Adipose tissue (tissue), 3 donors: Measurements from ENCODE around the gene TOMM20. TPM values are rescaled to one million over a fixed set of nuclear protein-coding genes. Genes with fewer than 3 reads are reported as not detected.
"Not testable (repeated sequence)": the region's sequence is repeated elsewhere in the genome, so short reads cannot be mapped to it uniquely, and the experiment has no call there.

ENCODE experiments used
- H3K27ac ChIP-seq: one replicate; pipeline ENCODE4 v1.5.1; 2013; ENCODE audit warnings: low read depth, low read length
- WGBS, 3 donors: extraction: QIAGEN DNeasy Blood & Tissue Kit; methylation state at CpG; one replicate each; pipeline ENCODE4 v1.1.7; 2013; 5-methylcytosine and 5-hydroxymethylcytosine counted together
- polyA plus RNA-seq, 3 donors: library from polyadenylated mRNA; stranded (reverse); fragments of 200-250 nt; gene quantifications; one replicate each; pipeline ENCODE4 v1.2.3, GENCODE V29; 2013
- donor health status: healthy with polysubstance abuse.
- donor health status: Bipolar disorder and iron deficiency.
- donor health status: healthy.

The TOMM20 gene
- polyA plus RNA-seq: 10 to 100 TPM; 59.3 to 82.1 (median 59.6) TPM

DNA sequence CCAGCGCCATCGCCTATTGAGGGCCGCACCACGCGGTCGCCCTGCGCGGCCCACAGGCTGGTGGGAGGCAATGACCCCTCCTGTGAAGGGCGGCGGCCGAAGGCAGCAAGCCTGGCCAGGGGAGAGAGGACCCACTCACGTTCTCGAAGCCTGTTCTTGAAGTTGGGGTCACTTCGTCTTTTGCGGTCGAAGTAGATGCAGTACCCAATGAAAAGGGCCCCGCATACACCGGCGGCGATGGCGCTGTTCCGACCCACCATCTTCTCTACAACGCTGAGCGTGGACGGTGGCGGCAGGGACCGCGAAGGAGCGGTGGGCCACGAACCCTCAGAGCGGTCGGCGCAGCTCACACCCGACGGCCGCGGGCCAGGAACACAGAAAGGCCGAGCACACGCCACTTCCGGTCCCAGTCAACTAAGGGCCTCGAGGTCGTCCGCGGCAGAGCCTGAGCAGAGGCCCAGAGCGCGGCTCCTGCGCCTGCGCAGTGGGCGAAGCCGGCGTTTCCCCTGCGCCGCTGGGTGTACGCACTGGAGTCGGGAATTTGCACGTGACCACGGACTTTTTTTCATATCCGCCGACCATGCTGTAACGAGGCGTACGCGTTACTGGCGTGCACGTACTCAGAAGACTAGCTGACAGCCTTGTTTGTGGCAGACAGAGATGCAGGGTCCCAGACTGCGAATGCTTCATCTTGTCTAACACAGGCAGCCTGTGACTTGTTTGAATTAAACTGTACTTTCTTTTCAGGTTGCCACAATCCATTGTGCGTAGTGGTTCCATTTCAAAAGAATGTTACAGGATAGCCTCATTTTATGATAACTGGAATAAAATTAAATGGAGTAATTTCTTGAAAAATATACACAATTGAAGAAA is at the start of gene TOMM20:
Gene TOMM20 (minus strand): TSS at position 382 of the 873 bp plus-strand sequence. CDS start 122 bp downstream, at position 260.
- H3K27ac ChIP-seq: peak within 1 kb of the TSS; percentile 73
- WGBS, 3 donors: 1% methylated on average over 67 of the region's 67 CpGs

DNA sequence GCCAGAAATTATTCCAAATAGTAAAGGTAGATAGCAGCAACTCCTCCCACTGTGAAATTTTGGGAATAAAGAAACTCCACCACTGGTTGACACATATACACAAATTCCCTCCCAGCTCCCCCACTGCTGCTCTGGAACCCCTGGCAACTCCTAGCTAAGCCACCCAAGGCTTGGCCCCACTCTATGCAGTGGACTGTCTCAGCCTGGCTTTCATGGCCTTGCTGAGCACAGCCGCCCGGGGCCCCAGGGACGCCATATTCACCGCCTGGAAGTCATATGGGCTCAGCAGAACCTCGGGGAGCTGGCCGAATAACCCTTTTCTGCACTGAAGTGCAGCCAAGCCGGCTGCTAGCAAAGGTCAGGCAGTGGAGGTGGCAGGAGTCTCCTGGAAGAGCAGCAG is 47.8 kb upstream of the TOMM20 start:
- 80 to 89% (median 83%) methylated on average over 7 of the region's 7 CpGs for WGBS, 3 donors

DNA sequence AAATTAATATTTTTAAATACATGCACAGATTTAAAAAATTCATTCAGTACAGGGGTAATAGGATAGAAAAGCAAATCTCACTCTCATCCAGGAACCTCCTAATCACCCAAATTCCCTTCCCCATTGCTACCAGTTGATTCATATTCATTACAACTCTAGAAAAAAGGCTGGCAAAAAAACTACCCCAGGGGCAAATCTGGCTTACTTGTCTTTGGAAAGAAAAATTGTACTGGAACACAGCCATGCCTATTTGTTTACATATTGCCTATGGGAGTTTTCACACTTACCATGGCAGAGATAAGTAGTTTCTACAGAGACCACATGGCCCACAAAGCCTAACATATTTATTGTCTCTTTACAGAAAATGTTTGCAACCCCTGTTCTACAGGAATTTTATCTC is 41.3 kb upstream of the TOMM20 start:
- H3K27ac ChIP-seq: no peak overlapping the region

More for the DNA sequence above, 47.8 kb upstream of the TOMM20 start:
- no peak overlapping the region for H3K27ac ChIP-seq

DNA sequence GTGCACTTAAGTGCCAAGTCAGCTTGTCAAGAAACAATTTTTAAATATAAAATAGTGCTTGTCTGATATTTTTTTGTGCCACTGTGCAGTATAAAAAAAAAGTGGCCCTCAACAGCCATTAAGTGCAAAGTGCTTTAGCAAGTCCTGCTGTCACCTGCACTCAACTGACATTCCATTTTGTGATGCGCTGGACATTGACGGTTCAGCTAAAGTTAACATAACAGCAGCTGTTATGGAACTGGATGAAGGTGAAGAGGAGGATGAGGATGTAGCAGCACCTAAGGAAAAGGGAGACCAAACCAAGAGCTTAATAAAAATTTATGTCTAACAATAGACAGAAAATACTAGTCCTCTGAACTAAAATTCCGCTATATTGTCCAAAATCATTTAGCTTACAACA is 39.7 kb upstream of the TOMM20 start:
- WGBS, 3 donors: 94 to 96% (median 95%) methylated on average over 3 of the region's 3 CpGs
- H3K27ac ChIP-seq: no peak overlapping the region

GRCh38 chr1:235161685-235162327 is 33.2 kb upstream of the TOMM20 start:
- 60 to 67% (median 62%) methylated on average over 21 of the region's 21 CpGs for WGBS, 3 donors
- no peak overlapping the region for H3K27ac ChIP-seq

- WGBS, 3 donors: 0 to 1% (median 0%) methylated on average over 52 of the region's 52 CpGs
- H3K27ac ChIP-seq: no peak within 1 kb of the TSS
Observed at GRCh38 chr1:235160957-235161684, 32.5 kb upstream of the TOMM20 start, which contains the start of gene RBM34. TSS of gene RBM34 (minus strand) at chr1:235161250. CDS start at chr1:235161226, 24 bp downstream.

DNA sequence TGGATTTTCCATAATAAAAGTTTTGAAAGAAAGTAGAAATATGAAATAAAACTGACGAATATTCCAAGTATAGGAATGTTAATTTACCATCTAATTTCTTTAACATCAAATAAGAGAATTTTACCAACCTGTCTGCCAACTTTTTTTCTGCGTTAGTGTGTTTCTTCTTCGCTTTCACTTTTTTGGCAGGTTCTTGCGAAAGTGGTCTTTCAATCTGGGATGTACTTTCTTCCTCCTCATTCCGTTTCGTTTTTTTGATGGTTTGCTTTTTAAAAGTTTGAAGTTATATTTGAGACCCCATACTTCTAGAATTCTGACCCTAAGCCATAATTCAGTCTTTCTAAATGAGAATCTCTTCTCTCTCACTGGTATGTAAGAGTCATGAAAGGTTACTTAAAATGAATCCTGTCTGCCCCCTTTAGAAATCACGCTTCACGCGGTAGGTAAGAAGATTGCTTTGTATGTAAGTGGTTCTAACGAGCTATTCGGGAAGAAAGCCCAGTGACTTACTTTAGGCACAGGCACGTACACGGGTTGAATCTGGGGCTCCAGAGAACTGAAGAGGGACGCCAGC is 31.8 kb upstream of the TOMM20 start:
- WGBS, 3 donors: 5 to 9% (median 9%) methylated on average over 14 of the region's 14 CpGs

GRCh38 chr1:235159930-235160329 is 31.3 kb upstream of the TOMM20 start:
- WGBS, 3 donors: 86 to 90% (median 88%) methylated on average over 9 of the region's 9 CpGs
- H3K27ac ChIP-seq: not testable (repeated sequence)

More for the DNA sequence above, 31.8 kb upstream of the TOMM20 start:
- no peak overlapping the region for H3K27ac ChIP-seq

DNA sequence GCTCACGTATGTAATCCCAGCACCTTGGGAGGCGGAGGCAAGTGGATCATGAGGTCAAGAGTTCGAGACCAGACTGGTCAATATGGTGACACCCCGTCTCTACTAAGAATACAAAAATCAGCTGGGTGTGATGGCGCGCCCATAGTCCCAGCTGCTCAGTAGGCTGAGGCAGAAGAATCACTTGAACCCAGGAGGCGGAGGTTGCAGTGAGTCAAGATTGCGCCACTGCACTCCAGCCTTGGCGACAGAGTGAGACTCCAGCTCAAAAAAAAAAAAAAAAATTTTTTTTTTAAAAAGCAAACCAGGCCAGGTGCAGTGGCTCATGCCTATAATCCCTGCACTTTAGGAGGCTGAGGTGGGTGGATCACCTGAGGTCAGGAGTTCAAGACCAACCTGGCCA is 30.6 kb upstream of the TOMM20 start:
- WGBS, 3 donors: 85 to 99% (median 87%) methylated on average over 9 of the region's 9 CpGs
- H3K27ac ChIP-seq: not testable (repeated sequence)

GRCh38 chr1:235158680-235159079 is 30.0 kb upstream of the TOMM20 start:
- WGBS, 3 donors: 93 to 96% (median 93%) methylated on average over 6 of the region's 6 CpGs
- no peak overlapping the region for H3K27ac ChIP-seq

GRCh38 chr1:235157150-235157549 is 28.5 kb upstream of the TOMM20 start:
- WGBS, 3 donors: 93 to 97% (median 97%) methylated on average over 4 of the region's 4 CpGs
- no peak overlapping the region for H3K27ac ChIP-seq

DNA sequence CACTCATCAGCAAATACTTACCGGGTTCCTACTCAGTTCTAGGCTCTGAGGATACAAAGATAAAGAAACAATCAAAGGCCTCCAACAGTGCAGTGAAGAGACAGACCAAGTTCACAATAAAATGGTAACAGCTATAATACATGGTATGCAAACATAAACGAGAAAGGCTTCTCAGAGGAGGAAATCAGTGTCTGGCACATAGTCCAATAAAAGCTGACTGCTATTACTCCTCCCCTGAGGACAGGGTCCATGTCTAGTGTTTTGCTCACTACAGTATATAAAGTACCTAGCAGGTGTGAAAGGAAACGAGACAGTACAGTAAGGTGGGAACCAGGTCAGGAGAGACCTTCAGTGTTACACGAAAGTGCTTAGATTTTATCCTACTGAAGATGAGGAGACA is 28.1 kb upstream of the TOMM20 start:
- WGBS, 3 donors: 83 to 89% (median 85%) methylated on average over 4 of the region's 4 CpGs
- no peak overlapping the region for H3K27ac ChIP-seq

- WGBS, 3 donors: 88 to 97% (median 96%) methylated on average over 3 of the region's 3 CpGs
- H3K27ac ChIP-seq: no peak overlapping the region
Observed at GRCh38 chr1:235156265-235156664, 27.6 kb upstream of the TOMM20 start.

- H3K27ac ChIP-seq: no peak overlapping the region
Observed at GRCh38 chr1:235152235-235152634, 23.6 kb upstream of the TOMM20 start.

- 89 to 90% (median 89%) methylated on average over 2 of the region's 2 CpGs for WGBS, 3 donors
- H3K27ac ChIP-seq: no peak overlapping the region
Observed at GRCh38 chr1:235151033-235151432, 22.4 kb upstream of the TOMM20 start.

DNA sequence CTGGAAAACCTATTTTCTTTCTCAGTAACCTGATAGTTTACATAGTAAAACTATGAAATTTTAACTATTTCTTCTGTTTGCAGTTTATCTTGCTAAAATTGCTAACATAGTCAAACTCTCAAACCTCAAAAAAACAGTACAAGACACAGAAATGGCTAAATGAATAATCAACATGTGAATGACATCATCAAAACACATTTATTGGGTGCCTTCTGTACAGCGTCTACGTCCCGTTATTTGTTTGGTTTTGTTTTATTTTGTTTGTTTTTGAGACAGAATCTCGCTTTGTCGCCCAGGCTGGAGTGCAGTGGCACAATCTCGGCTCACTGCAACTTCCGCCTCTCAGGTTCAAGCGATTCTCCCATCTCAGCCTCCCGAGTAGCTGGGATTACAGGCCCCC is 21.2 kb upstream of the TOMM20 start:
- 94 to 96% (median 95%) methylated on average over 9 of the region's 9 CpGs for WGBS, 3 donors
- H3K27ac ChIP-seq: no peak overlapping the region

- H3K27ac ChIP-seq: no peak overlapping the region
- WGBS, 3 donors: 94 to 95% (median 95%) methylated on average over 4 of the region's 4 CpGs
Observed at GRCh38 chr1:235147269-235147668, 18.6 kb upstream of the TOMM20 start.

- WGBS, 3 donors: 66 to 93% (median 91%) methylated on average over 6 of the region's 6 CpGs
- no peak overlapping the region for H3K27ac ChIP-seq
Observed at GRCh38 chr1:235145639-235146038, 17.0 kb upstream of the TOMM20 start.

- WGBS, 3 donors: 87 to 96% (median 94%) methylated on average over 4 of the region's 4 CpGs
- no peak overlapping the region for H3K27ac ChIP-seq
Observed at GRCh38 chr1:235142991-235143390, 14.4 kb upstream of the TOMM20 start.
